Activated T-cell treated with anti-CD3 and anti-CD28 coated beads, Interleukin-2, amount 50 U/mL, for 72 hours (primary cell): ENCODE data around the gene TBC1D22B. TPM values are rescaled to one million over a fixed set of nuclear protein-coding genes. Genes with fewer than 3 reads are reported as not detected.
"Not testable (repeated sequence)": the region's sequence is repeated elsewhere in the genome, so short reads cannot be mapped to it uniquely, and the experiment has no call there.

ENCODE experiments used
- ATAC-seq, 2 donors: fragments of 150-1000 bp; cut with Tn5 transposase; replicated peaks in 1 of 2; 2 replicates each; pipeline ENCODE4 v1.10.0; 2021; ENCODE audit warnings: moderate library complexity in 2 of 2, mild to moderate bottlenecking in 1 of 2
- DNase-seq, 2 donors: peaks; one replicate each; pipeline ENCODE4 v3.0.0; 2021 to 2022; ENCODE audit warnings: mixed read lengths in 1 of 2
- H3K27ac Mint-ChIP-seq: one replicate; pipeline ENCODE4 v1.8.0; 2022; ENCODE audit warnings: mild to moderate bottlenecking, moderate library complexity, mixed read lengths
- H3K27me3 Mint-ChIP-seq: one replicate; pipeline ENCODE4 v1.8.0; 2022; ENCODE audit warnings: low read depth, mixed read lengths
- H3K36me3 Mint-ChIP-seq, 2 donors: one replicate each; pipeline ENCODE4 v1.8.0; 2022; ENCODE audit warnings: mixed read lengths in 2 of 2, mild to moderate bottlenecking in 1 of 2; ENCODE audit not compliant: insufficient read depth in 2 of 2
- H3K4me1 Mint-ChIP-seq: one replicate; pipeline ENCODE4 v1.8.0; 2022; ENCODE audit warnings: low read depth, mixed read lengths
- H3K4me3 Mint-ChIP-seq, 2 donors: one replicate each; pipeline ENCODE4 v1.8.0; 2022; ENCODE audit warnings: mild to moderate bottlenecking in 2 of 2, mixed read lengths in 2 of 2, moderate library complexity in 2 of 2
- H3K9me3 Mint-ChIP-seq, 2 donors: one replicate each; pipeline ENCODE4 v1.8.0; 2022; ENCODE audit warnings: mixed read lengths in 2 of 2
- total RNA-seq, 2 donors: library from RNA; stranded (reverse); gene quantifications; one replicate each; pipeline ENCODE4 v1.2.3, GENCODE V29; 2022

Gene TBC1D22B
- total RNA-seq, 2 donors from 2014 or later = 23.2 to 24.4 TPM

DNA sequence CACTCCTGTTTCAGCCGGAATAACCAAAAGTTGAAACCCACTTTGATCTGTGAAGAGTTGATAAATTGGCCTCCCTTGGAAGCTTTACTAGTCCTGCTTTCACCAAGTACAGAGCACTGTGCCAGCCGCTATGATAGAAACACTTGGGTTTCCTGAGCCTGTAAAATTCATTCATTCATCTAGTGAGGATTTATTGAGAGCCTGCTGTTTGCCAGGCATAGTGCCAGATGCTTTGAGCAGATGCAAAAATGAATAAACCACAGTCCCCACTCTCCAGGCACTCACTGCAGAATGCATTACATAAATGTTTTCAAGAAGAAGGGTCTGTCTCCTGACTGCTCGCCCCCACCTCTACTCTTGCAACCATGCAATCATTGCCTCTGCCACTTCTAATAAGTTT is 25.7 kb downstream of the TBC1D22B start:
- peaks cover 24 to 33% of the 10 kb centered on the region in 2 donors for H3K36me3 Mint-ChIP-seq
- no peak for ATAC-seq

GRCh38 chr6:37283671-37284151 is 26.1 kb downstream of the TBC1D22B start:
- ATAC-seq = no peak
- H3K9me3 Mint-ChIP-seq = no peaks in the 10 kb centered on the region
- H3K4me1 Mint-ChIP-seq = peaks cover 42% of the 10 kb centered on the region
- DNase-seq = no peak
- no peak overlapping the region for H3K4me3 Mint-ChIP-seq
- H3K27ac Mint-ChIP-seq = no peak overlapping the region
- no peaks in the 10 kb centered on the region for H3K27me3 Mint-ChIP-seq
- H3K36me3 Mint-ChIP-seq = peaks cover 25 to 33% of the 10 kb centered on the region in 2 donors

More for the DNA sequence above, 25.7 kb downstream of the TBC1D22B start:
- DNase-seq = no peak
- Mint-ChIP-seq H3K4me1 (peaks cover 39% of the 10 kb centered on the region), H3K27me3 (no peaks in the 10 kb centered on the region), H3K9me3 (no peaks in the 10 kb centered on the region), H3K4me3 (no peak overlapping the region), H3K27ac (no peak overlapping the region)

- H3K36me3 Mint-ChIP-seq = peaks cover 23 to 30% of the 10 kb centered on the region in 2 donors
- peaks cover 53% of the 10 kb centered on the region for H3K4me1 Mint-ChIP-seq
- no peak overlapping the region for H3K4me3 Mint-ChIP-seq
- H3K9me3 Mint-ChIP-seq = no peaks in the 10 kb centered on the region
- H3K27ac Mint-ChIP-seq = no peak overlapping the region
- no peaks in the 10 kb centered on the region for H3K27me3 Mint-ChIP-seq
- DNase-seq = no peak
- no peak for ATAC-seq
These were observed 27.2 kb downstream of the TBC1D22B start for GRCh38 chr6:37284781-37285180.

DNA sequence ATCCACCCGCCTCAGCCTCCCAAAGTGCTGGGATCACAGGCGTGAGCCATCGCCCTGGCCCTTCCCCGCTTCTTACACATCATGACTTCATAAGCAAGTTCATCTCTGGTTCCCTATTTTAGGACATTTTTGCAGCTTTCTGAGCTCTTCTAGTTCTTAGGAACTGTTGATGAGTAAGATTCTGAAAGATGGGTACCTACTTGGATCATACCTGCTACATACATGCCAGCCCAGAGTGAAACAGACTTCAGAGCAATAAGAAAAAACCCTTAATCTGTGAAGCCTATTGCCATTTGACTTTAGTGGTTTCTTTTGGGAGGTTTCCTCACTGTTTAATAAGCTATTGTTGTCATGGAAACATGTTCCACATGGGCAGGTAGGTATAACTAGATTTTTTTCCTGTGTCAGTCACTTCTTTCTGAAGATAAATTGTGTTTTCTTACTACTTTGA is 28.3 kb downstream of the TBC1D22B start:
- Mint-ChIP-seq H3K4me3 (peak overlapping the region; percentile 17 to 45), H3K27ac (peak overlapping the region; percentile 72), H3K36me3 (peaks cover 25 to 30% of the 10 kb centered on the region in 2 donors), H3K27me3 (no peaks in the 10 kb centered on the region), H3K4me1 (peaks cover 59% of the 10 kb centered on the region), H3K9me3 (no peaks in the 10 kb centered on the region)
- ATAC-seq (peak; percentile 71 to 75), DNase-seq (peak in 1 of 2 donors; percentile 38)

- ATAC-seq = no peak
- no peak for DNase-seq
- H3K9me3 Mint-ChIP-seq = no peaks in the 10 kb centered on the region
- H3K27ac Mint-ChIP-seq = peak overlapping the region; percentile 25
- H3K4me3 Mint-ChIP-seq = no peak overlapping the region
- no peaks in the 10 kb centered on the region for H3K27me3 Mint-ChIP-seq
- peaks cover 60% of the 10 kb centered on the region for H3K4me1 Mint-ChIP-seq
- peaks cover 27 to 40% of the 10 kb centered on the region in 2 donors for H3K36me3 Mint-ChIP-seq
These were observed 30.1 kb downstream of the TBC1D22B start for GRCh38 chr6:37287519-37288157.

DNA sequence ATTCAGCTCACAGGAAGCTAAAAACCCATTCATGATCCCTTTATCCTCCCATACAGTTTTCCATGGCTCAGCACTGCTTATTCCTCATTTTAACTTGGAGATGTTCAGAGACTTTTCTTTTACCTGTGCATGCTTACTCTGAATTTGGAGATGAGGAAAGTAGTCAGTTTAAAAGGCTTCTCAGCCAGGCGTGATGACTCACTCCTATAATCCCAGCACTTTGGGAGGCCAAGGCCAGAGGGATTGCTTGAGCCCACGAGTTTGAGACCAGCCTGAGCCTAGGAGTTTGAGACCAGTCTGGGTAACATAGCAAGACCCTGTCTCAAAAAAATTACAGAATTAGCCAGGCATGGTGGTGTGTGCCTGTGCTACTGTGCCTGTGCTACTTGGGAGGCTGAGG is 30.7 kb downstream of the TBC1D22B start:
- H3K4me3 Mint-ChIP-seq = no peak overlapping the region
- peaks cover 25 to 40% of the 10 kb centered on the region in 2 donors for H3K36me3 Mint-ChIP-seq
- no peak for DNase-seq

DNA sequence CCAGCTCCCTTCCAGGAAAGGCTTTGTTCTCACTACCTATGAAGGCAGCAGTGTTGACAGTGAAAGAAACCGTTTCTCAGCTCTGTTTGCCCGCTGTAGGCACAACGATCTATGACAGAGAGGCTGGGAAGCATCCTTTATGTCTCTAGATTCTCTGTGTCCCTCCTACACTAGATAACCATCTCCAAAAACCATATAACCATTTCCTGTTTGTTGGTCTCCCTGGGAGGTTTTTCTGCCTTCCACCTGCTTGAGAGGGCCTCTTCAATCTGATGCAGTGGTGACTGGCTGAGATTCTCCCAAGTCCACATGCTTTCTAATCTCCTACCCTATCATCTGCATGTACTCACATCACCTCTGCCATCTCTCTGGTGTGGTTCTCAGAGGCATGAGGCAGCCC is 32.4 kb downstream of the TBC1D22B start:
- Mint-ChIP-seq H3K36me3 (peaks cover 20 to 42% of the 10 kb centered on the region in 2 donors), H3K9me3 (no peaks in the 10 kb centered on the region), H3K27me3 (no peaks in the 10 kb centered on the region), H3K4me1 (peaks cover 59% of the 10 kb centered on the region), H3K4me3 (peak overlapping the region; percentile 29 to 61), H3K27ac (peak overlapping the region; percentile 74)
- peak; percentile 84 for ATAC-seq
- peak; percentile 43 to 60 for DNase-seq

More for the DNA sequence above, 30.7 kb downstream of the TBC1D22B start:
- Mint-ChIP-seq H3K9me3 (no peaks in the 10 kb centered on the region), H3K27ac (no peak overlapping the region), H3K27me3 (no peaks in the 10 kb centered on the region), H3K4me1 (peaks cover 61% of the 10 kb centered on the region)
- no peak for ATAC-seq

DNA sequence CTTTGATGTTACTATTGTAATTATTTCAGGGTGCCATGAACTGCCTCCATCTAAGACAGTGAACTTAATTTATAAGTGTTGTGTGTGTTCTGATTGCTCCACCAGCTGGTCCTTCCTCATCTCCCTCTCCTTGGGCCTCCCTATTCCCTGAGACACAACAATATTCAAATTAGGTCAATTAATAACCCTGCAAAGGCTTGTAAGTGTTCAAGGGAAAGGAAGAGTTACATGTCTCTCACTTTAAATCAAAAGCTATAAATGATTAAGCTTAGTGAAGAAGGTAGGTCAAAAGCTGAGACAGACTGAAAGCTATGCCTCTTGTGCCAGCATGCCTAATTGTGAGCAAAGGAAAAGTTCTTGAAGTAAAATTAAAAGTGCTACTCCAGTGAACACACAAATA is 35.9 kb downstream of the TBC1D22B start:
- Mint-ChIP-seq H3K27me3 (no peaks in the 10 kb centered on the region), H3K9me3 (no peaks in the 10 kb centered on the region), H3K4me3 (no peak overlapping the region), H3K27ac (no peak overlapping the region), H3K36me3 (peaks cover 11 to 36% of the 10 kb centered on the region in 2 donors), H3K4me1 (peaks cover 36% of the 10 kb centered on the region)
- ATAC-seq (no peak), DNase-seq (no peak)

- not testable (repeated sequence) for H3K9me3 Mint-ChIP-seq, ATAC-seq
These were observed 40.1 kb downstream of the TBC1D22B start for GRCh38 chr6:37297637-37298036.

DNA sequence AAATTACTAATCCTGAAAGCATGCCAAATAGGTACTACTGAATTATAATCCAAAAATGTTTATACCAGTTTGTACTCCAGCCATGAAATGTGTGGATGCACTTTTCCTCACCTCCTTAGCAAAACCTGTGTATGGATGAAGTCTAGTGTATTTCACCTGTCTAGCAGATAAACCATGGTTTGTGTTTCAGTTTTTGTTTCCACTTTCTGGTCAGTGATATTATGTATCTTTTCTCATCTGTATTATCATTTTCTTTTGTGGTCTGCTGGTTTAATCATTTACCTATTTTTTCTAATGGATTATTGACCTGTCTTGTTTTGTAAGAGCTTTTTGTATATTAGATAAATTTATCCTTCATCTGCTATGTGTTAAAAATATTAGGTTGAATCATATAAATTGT is 41.4 kb downstream of the TBC1D22B start:
- peaks cover 5% of the 10 kb centered on the region for H3K4me1 Mint-ChIP-seq
- no peak for ATAC-seq
- no peak for DNase-seq
- no peak overlapping the region for H3K4me3 Mint-ChIP-seq
- peaks cover 4 to 19% of the 10 kb centered on the region in 2 donors for H3K36me3 Mint-ChIP-seq
- H3K27me3 Mint-ChIP-seq = no peaks in the 10 kb centered on the region
- H3K9me3 Mint-ChIP-seq = no peaks in the 10 kb centered on the region
- no peak overlapping the region for H3K27ac Mint-ChIP-seq

More at GRCh38 chr6:37297637-37298036, 40.1 kb downstream of the TBC1D22B start:
- not testable (repeated sequence) for H3K27ac Mint-ChIP-seq, H3K27me3 Mint-ChIP-seq, H3K4me3 Mint-ChIP-seq, H3K4me1 Mint-ChIP-seq, DNase-seq
- peaks cover 4 to 21% of the 10 kb centered on the region in 2 donors for H3K36me3 Mint-ChIP-seq

DNA sequence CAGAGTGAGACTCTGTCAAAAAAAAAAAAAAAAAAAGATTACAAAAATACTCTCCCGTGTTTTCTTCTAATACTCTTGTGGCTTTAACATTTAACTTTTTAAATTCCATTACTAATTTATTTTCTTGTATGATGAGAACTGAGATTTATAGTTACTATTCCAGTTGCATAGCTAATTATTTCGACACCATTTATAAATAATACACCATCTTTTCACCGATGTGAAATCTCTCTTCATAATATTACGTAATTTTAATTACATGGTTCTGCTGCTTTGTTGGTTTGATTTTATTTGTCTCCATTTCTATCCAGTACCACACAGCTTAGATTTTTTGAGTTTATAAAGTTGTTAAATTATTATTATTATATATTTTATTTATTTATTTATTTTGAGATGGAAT is 42.4 kb downstream of the TBC1D22B start:
- no peak overlapping the region for H3K27ac Mint-ChIP-seq
- H3K36me3 Mint-ChIP-seq = peaks cover 4 to 23% of the 10 kb centered on the region in 2 donors
- H3K4me1 Mint-ChIP-seq = peaks cover 5% of the 10 kb centered on the region
- ATAC-seq = no peak
- DNase-seq = no peak
- H3K9me3 Mint-ChIP-seq = no peaks in the 10 kb centered on the region
- no peaks in the 10 kb centered on the region for H3K27me3 Mint-ChIP-seq
- no peak overlapping the region for H3K4me3 Mint-ChIP-seq

DNA sequence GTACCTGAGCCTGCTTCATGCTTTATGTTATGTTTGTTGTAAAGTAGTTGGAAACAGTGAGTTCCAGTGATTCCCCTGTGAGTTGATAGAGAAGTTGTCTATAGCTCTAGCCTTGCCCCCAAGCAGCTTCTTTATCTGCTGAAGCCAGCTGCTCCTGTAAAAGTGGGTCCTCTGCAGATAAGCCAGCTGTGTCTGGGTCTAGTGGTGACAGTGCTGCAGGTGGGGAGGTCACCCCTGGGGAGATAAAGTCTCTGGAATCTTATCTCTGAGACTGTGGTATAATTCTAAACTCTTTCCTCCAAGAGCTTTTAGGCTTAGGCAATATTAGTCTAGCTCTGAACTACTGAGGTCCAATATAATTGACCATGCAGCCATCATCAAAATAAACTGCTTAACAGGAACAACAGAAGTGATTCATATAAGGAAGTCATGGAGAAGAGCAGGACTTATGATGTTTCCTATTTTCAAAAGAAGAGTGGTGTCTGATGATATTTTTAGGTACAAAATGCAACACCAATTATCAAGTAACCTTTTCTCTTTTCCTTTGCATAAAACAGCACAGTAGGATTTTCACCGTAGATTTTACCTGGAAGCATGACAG is 44.6 kb downstream of the TBC1D22B start:
- no peaks in the 10 kb centered on the region for H3K27me3 Mint-ChIP-seq
- no peak for ATAC-seq
- DNase-seq = no peak
- H3K36me3 Mint-ChIP-seq = peaks cover 3 to 17% of the 10 kb centered on the region in 2 donors
- H3K4me1 Mint-ChIP-seq = peaks cover 5% of the 10 kb centered on the region
- no peak overlapping the region for H3K27ac Mint-ChIP-seq
- H3K9me3 Mint-ChIP-seq = no peaks in the 10 kb centered on the region
- H3K4me3 Mint-ChIP-seq = no peak overlapping the region

DNA sequence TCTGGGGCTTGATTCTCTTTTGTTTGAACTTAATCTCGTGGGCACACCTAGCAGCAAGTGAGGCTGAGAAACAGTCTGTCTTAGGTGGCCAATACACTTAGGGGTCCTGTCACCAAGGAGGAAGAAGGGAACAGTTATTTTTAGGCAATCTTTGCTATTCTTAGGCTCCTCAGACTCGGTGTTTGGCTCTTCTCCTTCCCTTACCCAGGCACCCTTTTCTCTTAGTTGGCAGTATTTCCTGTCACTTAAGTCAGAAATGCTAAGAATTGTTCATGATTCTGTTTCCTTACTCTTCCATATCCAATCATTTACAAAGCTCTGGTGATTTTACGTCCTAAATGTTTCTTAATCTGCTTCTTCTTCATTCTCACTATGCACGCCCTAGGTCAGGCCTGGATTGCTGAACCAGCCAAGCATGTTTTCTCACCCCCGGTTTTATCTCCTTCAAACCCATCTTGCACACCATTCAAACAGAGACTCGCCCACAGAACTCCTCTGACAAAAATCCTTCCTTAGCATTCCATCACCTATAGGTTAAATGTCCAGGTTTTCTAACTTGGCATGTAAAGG is 45.6 kb downstream of the TBC1D22B start:
- Mint-ChIP-seq H3K4me1 (peaks cover 5% of the 10 kb centered on the region), H3K27ac (no peak overlapping the region), H3K4me3 (no peak overlapping the region), H3K36me3 (peaks cover 3 to 11% of the 10 kb centered on the region in 2 donors), H3K27me3 (no peaks in the 10 kb centered on the region), H3K9me3 (no peaks in the 10 kb centered on the region)
- DNase-seq (no peak), ATAC-seq (no peak)
